ENCODE results near the gene FAM117B. TPM values are rescaled to one million over a fixed set of nuclear protein-coding genes. Genes with fewer than 3 reads are reported as not detected.
"Not testable (repeated sequence)": the region's sequence is repeated elsewhere in the genome, so short reads cannot be mapped to it uniquely, and the experiment has no call there.

FAM117B gene
- total RNA-seq, 1 experiment from 2014 or later = 13.3 TPM

- no peak overlapping the region for H3K4me3 ChIP-seq (ENCODE audit: low read depth, low read length, poor library complexity, severe bottlenecking)
- CTCF ChIA-PET = no interaction called here
- H3K9me3 ChIP-seq (ENCODE audit: low read depth, low read length, poor library complexity, severe bottlenecking) = no peaks in the 10 kb centered on the region
- H3K27ac ChIP-seq (ENCODE audit: low read depth, low read length, poor library complexity, severe bottlenecking) = no peak overlapping the region
- no peaks in the 10 kb centered on the region for H3K36me3 ChIP-seq (ENCODE audit: insufficient read depth, low read length, poor library complexity, severe bottlenecking)
- POLR2A ChIA-PET (ENCODE audit: low non-redundant PET) = no interaction called here
- no peaks in the 10 kb centered on the region for H3K4me1 ChIP-seq (ENCODE audit: insufficient read depth, low read length, poor library complexity, severe bottlenecking)
- no peak for TF ChIP-seq EZH2 (IDR thresholded peaks at IDR 0.05; ENCODE audit: borderline replicate concordance, low read depth, low read length, poor library complexity, severe bottlenecking)
- TF ChIP-seq CTCF (conservative IDR thresholded peaks at IDR 0.05; ENCODE audit: low read depth, low read length) = no peak
- intact Hi-C loops (cut with micrococcal nuclease; ENCODE audit: unreplicated experiment) = no loop called here
- DNase-seq (ENCODE audit: low spot score) = no peak
- no peaks in the 10 kb centered on the region for H3K27me3 ChIP-seq (replicated peaks; ENCODE audit: insufficient read depth, low read depth, low read length, poor library complexity)
- no TSS peak for BruUV-seq (replicated peaks)
Measured at GRCh38 chr2:202660796-202661195, 26.0 kb downstream of the FAM117B start.

- DNase-seq (ENCODE audit: low spot score) = no peak
- Histone ChIP-seq H3K27me3 (replicated peaks; ENCODE audit: insufficient read depth, low read depth, low read length, poor library complexity) (no peaks in the 10 kb centered on the region), H3K27ac (ENCODE audit: low read depth, low read length, poor library complexity, severe bottlenecking) (no peak overlapping the region), H3K4me1 (ENCODE audit: insufficient read depth, low read length, poor library complexity, severe bottlenecking) (no peaks in the 10 kb centered on the region), H3K4me3 (ENCODE audit: low read depth, low read length, poor library complexity, severe bottlenecking) (no peak overlapping the region), H3K36me3 (ENCODE audit: insufficient read depth, low read length, poor library complexity, severe bottlenecking) (no peaks in the 10 kb centered on the region), H3K9me3 (ENCODE audit: low read depth, low read length, poor library complexity, severe bottlenecking) (no peaks in the 10 kb centered on the region)
- BruUV-seq (replicated peaks) = no TSS peak
- ChIA-PET CTCF (no interaction called here), POLR2A (ENCODE audit: low non-redundant PET) (no interaction called here)
- intact Hi-C loops (cut with micrococcal nuclease; ENCODE audit: unreplicated experiment) = no loop called here
- no peak for TF ChIP-seq EZH2 (IDR thresholded peaks at IDR 0.05; ENCODE audit: borderline replicate concordance, low read depth, low read length, poor library complexity, severe bottlenecking)
- TF ChIP-seq CTCF (conservative IDR thresholded peaks at IDR 0.05; ENCODE audit: low read depth, low read length) = no peak
Measured at GRCh38 chr2:202669841-202670240, 35.1 kb downstream of the FAM117B start.

- Histone ChIP-seq H3K4me3 (ENCODE audit: low read depth, low read length, poor library complexity, severe bottlenecking) (no peak overlapping the region), H3K9me3 (ENCODE audit: low read depth, low read length, poor library complexity, severe bottlenecking) (no peaks in the 10 kb centered on the region), H3K4me1 (ENCODE audit: insufficient read depth, low read length, poor library complexity, severe bottlenecking) (no peaks in the 10 kb centered on the region), H3K36me3 (ENCODE audit: insufficient read depth, low read length, poor library complexity, severe bottlenecking) (no peaks in the 10 kb centered on the region), H3K27me3 (replicated peaks; ENCODE audit: insufficient read depth, low read depth, low read length, poor library complexity) (no peaks in the 10 kb centered on the region), H3K27ac (ENCODE audit: low read depth, low read length, poor library complexity, severe bottlenecking) (no peak overlapping the region)
- intact Hi-C loops (cut with micrococcal nuclease; ENCODE audit: unreplicated experiment) = no loop called here
- ChIA-PET CTCF (no interaction called here), POLR2A (ENCODE audit: low non-redundant PET) (no interaction called here)
- DNase-seq (ENCODE audit: low spot score) = no peak
- no TSS peak for BruUV-seq (replicated peaks)
- TF ChIP-seq EZH2 (IDR thresholded peaks at IDR 0.05; ENCODE audit: borderline replicate concordance, low read depth, low read length, poor library complexity, severe bottlenecking) (no peak), CTCF (conservative IDR thresholded peaks at IDR 0.05; ENCODE audit: low read depth, low read length) (no peak)
Measured at GRCh38 chr2:202671317-202672035, 36.7 kb downstream of the FAM117B start.

- POLR2A ChIA-PET (ENCODE audit: low non-redundant PET); H3K27ac ChIP-seq (ENCODE audit: low read depth, low read length, poor library complexity, severe bottlenecking); H3K4me1 ChIP-seq (ENCODE audit: insufficient read depth, low read length, poor library complexity, severe bottlenecking); H3K9me3 ChIP-seq (ENCODE audit: low read depth, low read length, poor library complexity, severe bottlenecking); intact Hi-C loops (cut with micrococcal nuclease; ENCODE audit: unreplicated experiment); H3K27me3 ChIP-seq (replicated peaks; ENCODE audit: insufficient read depth, low read depth, low read length, poor library complexity); BruUV-seq (replicated peaks); DNase-seq (ENCODE audit: low spot score); CTCF ChIA-PET; H3K4me3 ChIP-seq (ENCODE audit: low read depth, low read length, poor library complexity, severe bottlenecking); H3K36me3 ChIP-seq (ENCODE audit: insufficient read depth, low read length, poor library complexity, severe bottlenecking): not testable (repeated sequence)
Measured at GRCh38 chr2:202675097-202675496, 40.3 kb downstream of the FAM117B start.

Measured in A673 (cell line).